ENCODE measurements around the gene OR7A10. TPM values are rescaled to one million over a fixed set of nuclear protein-coding genes. Genes with fewer than 3 reads are reported as not detected.

OR7A10 gene
- total and polyA plus RNA-seq, 12 donors: not detected

DNA sequence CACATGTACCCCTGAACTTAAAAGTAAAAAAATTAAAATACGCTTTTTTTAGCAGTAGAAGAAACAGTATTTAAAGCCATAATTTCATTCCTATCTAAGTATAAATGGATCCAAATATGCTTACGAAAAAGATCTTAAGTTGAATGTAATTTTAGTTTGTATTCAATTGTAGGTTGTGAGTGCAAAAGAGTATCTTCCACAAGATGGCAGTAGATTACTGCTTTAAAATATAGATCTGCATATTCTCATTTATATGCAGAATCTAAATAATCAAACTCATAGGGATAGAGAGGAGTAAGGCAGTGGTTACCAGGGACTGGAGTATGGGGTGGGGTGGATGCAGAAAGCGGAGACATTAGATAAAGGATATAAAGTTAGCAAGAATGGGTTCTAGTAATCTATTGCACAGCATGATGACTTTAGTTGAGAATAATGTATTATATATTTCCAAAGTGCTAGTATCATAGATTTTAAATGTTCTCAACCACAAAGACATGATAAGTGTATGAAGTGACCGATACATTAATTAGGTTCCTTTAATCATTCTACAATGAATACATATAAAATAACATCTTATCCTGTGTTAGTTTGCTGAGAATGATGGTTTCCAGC is 23.0 kb upstream of the OR7A10 start:
- TF ChIP-seq, protein P1, sequence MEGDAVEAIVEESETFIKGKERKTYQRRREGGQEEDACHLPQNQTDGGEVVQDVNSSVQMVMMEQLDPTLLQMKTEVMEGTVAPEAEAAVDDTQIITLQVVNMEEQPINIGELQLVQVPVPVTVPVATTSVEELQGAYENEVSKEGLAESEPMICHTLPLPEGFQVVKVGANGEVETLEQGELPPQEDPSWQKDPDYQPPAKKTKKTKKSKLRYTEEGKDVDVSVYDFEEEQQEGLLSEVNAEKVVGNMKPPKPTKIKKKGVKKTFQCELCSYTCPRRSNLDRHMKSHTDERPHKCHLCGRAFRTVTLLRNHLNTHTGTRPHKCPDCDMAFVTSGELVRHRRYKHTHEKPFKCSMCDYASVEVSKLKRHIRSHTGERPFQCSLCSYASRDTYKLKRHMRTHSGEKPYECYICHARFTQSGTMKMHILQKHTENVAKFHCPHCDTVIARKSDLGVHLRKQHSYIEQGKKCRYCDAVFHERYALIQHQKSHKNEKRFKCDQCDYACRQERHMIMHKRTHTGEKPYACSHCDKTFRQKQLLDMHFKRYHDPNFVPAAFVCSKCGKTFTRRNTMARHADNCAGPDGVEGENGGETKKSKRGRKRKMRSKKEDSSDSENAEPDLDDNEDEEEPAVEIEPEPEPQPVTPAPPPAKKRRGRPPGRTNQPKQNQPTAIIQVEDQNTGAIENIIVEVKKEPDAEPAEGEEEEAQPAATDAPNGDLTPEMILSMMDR (IDR thresholded peaks at IDR 0.05): peak in 8 of 9 donors; percentile 19 to 54 (median 40)
- DNase-seq: no peak
- Histone ChIP-seq H3K9me3 (peaks cover 0 to 8% (median 0%) of the 10 kb centered on the region in 11 donors), H3K4me3 (no peak overlapping the region), H3K27ac (no peak overlapping the region), H3K4me1 (no peaks in the 10 kb centered on the region), H3K27me3 (peaks cover 0 to 20% (median 7%) of the 10 kb centered on the region in 7 donors), H3K36me3 (no peaks in the 10 kb centered on the region)
- intact Hi-C loops (cut with DNase I): loop anchor here in 1 of 10 donors (10.0 kb wide), 1 partner anchor 283 kb away; no protein-coding TSS in a partner anchor
- ATAC-seq: no peak
- 75 to 81% methylated on average over 4 of the region's 4 CpGs for WGBS, 2 donors

DNA sequence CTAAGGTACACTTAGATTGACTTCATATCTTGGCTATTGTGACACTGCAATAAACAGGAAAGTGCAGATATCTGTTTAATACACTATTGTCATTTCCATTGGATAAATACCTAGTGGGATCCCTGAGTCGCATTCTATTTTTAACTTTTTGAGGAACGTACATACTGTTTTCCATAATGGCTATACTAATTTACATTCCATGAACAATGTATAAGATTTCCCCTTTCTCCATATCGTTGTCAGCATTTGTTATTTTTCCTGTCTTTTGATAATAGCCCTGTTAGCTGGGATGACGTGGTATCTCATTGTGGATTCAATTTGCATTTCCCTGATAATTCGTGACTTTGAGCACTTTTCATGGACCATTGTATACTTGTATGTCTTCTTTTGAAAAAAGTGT is 19.8 kb upstream of the OR7A10 start:
- H3K9me3 ChIP-seq: peaks cover 0 to 13% (median 0%) of the 10 kb centered on the region in 11 donors
- H3K27me3 ChIP-seq: peaks cover 0 to 18% (median 6%) of the 10 kb centered on the region in 7 donors
- DNase-seq: no peak
- intact Hi-C loops (cut with DNase I): no loop called here
- no peaks in the 10 kb centered on the region for H3K36me3 ChIP-seq
- 59 to 64% methylated on average over 5 of the region's 5 CpGs for WGBS, 2 donors
- no peak overlapping the region for H3K27ac ChIP-seq
- TF ChIP-seq, protein P1 (IDR thresholded peaks at IDR 0.05): no peak
- ATAC-seq: no peak
- H3K4me1 ChIP-seq: no peaks in the 10 kb centered on the region
- H3K4me3 ChIP-seq: no peak overlapping the region

DNA sequence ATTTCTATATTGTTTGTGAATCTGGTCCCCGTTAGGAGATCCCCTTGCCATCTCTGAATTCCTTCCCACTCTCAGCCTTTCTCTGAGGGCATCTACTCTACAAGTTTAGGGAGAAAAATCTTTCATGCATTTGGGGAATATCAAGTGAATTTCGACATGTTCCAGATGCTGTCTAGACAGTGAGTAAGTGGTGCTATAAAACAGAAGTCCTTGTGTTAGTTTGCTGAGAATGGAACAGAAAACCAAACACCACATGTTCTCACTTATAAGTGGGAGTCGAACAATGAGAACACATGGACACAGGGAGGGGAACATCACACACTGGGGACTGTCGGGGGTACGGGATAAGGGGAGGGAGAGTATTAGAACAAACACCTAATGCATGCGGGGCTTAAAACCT is 5.1 kb downstream of the OR7A10 start:
- WGBS, 2 donors: 52 to 55% methylated on average over 6 of the region's 6 CpGs
- Histone ChIP-seq H3K36me3 (no peaks in the 10 kb centered on the region), H3K27ac (no peak overlapping the region), H3K4me1 (no peaks in the 10 kb centered on the region), H3K27me3 (peaks cover 0 to 18% (median 0%) of the 10 kb centered on the region in 7 donors), H3K9me3 (peaks cover 0 to 11% (median 0%) of the 10 kb centered on the region in 11 donors), H3K4me3 (no peak overlapping the region)
- TF ChIP-seq, protein P1 (IDR thresholded peaks at IDR 0.05): no peak
- intact Hi-C loops (cut with DNase I): no loop called here
- peak in 1 of 8 donors; percentile 52 for ATAC-seq
- no peak for DNase-seq

DNA sequence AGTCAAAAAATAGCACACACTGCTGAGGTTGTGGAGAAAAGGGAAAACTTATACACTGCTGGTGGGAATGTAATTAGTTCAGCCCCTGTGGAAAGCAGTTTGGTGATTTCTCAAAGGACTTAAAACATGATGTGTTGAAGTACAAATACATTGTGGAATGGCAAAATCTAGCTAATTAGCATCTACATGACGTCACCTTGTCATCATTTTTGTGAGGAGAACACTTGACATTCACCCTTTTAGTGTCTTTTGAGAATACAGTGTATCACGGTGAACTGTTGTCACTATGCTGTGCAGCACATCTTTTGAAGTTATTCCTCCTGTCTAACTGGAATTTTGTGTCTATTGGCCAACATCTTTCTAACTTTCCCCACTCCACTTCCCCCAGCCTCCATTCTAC is 5.6 kb downstream of the OR7A10 start:
- intact Hi-C loops (cut with DNase I): no loop called here
- Histone ChIP-seq H3K27me3 (peaks cover 0 to 18% (median 0%) of the 10 kb centered on the region in 7 donors), H3K4me1 (no peaks in the 10 kb centered on the region), H3K36me3 (no peaks in the 10 kb centered on the region), H3K27ac (no peak overlapping the region), H3K9me3 (peaks cover 0 to 11% (median 0%) of the 10 kb centered on the region in 11 donors), H3K4me3 (no peak overlapping the region)
- DNase-seq (no peak), ATAC-seq (no peak)
- WGBS, 2 donors: 38 to 46% methylated on average over 2 of the region's 2 CpGs
- TF ChIP-seq, protein P1 (IDR thresholded peaks at IDR 0.05): no peak

Measured in heart right ventricle (tissue), 16 donors.